ENCODE measurements around the gene ENTPD8.

GRCh38 chr9:137460363-137461315, 19.5 kb upstream of the ENTPD8 start:
- TF ChIP-seq CTCF (IDR thresholded peaks at IDR 0.05; ENCODE audit: low read depth, low read length) (no peak), POLR2A (IDR thresholded peaks at IDR 0.05; ENCODE audit: extremely low read depth, insufficient read length) (no peak)
